HepG2 (cell line): ENCODE measurements around the gene ZSCAN2. TPM values are rescaled to one million over a fixed set of nuclear protein-coding genes. Genes with fewer than 3 reads are reported as not detected.
A peak's percentile ranks its signal among the peaks of the same experiment; 100 is the strongest.

Experiments used
- AHR ChIP-seq: IDR thresholded peaks from 2 replicates; pipeline ENCODE4 v1.6.1; 2018; ENCODE audit warnings: missing genetic modification reagents, missing compliant biosample characterization
- KLF15 ChIP-seq: sonication (generic); formaldehyde crosslinking; IDR thresholded peaks from 2 replicates; pipeline ENCODE4 v1.8.1; 2023; ENCODE audit warnings: borderline replicate concordance, mild to moderate bottlenecking, inconsistent platforms, missing genetic modification reagents, mixed read lengths
- MNT ChIP-seq: fragments of 450-650 bp; IDR thresholded peaks from 2 replicates; pipeline ENCODE4 v1.6.1; 2016
- NFIC ChIP-seq: IDR thresholded peaks from 2 replicates; pipeline ENCODE4 v1.6.1; 2012; ENCODE audit warnings: mild to moderate bottlenecking, low read length, inconsistent platforms
- PRDM15 ChIP-seq: sonication (generic); formaldehyde crosslinking; IDR thresholded peaks from 2 replicates; pipeline ENCODE4 v1.4.0; 2020; ENCODE audit warnings: missing genetic modification reagents
- SIN3A ChIP-seq: IDR thresholded peaks from 2 replicates; pipeline ENCODE4 v1.6.1; 2011; ENCODE audit warnings: low read depth, mild to moderate bottlenecking, control low read depth, low read length, borderline replicate concordance
- ZC3H13 ChIP-seq: sonication (generic); formaldehyde crosslinking; IDR thresholded peaks from 2 replicates; pipeline ENCODE4 v1.8.1; 2023; ENCODE audit warnings: mild to moderate bottlenecking, missing genetic modification reagents, moderate library complexity
- ZNF33A ChIP-seq: sonication (generic); formaldehyde crosslinking; IDR thresholded peaks from 2 replicates; pipeline ENCODE4 v1.5.1; 2020; ENCODE audit warnings: missing genetic modification reagents, mild to moderate bottlenecking, moderate library complexity, borderline replicate concordance
- polyA plus RNA-seq, 8 experiments: library from polyadenylated mRNA; depleted of rRNA in 3 of 8; stranded (reverse) in 7 of 8; unstranded in 1 of 8; fragments of >200 nt; fragmentation: Illumina TruSeq in 4 of 8; extraction: Trizol in 4 of 8; gene quantifications; 2 replicates each; pipeline versions ENCODE4 v1.2.1 to v1.2.3, GENCODE V29; 2011 to 2016; ENCODE audit warnings: low read depth in 4 of 8, missing spikeins in 1 of 8, mixed read lengths in 1 of 8; ENCODE audit not compliant: insufficient read depth in 1 of 8
- total RNA-seq, 5 experiments: library from RNA; depleted of rRNA; stranded (reverse); fragments of >200 nt; fragmentation: Illumina TruSeq; extraction: Trizol; gene quantifications; 2 replicates each; pipeline ENCODE4 v1.2.3, GENCODE V29; 2016; ENCODE audit warnings: low read depth in 1 of 5
- TF ChIP-seq, protein P1 (sequence below): sonication (generic); formaldehyde crosslinking; IDR thresholded peaks from 2 replicates; pipeline ENCODE4 v1.4.0; 2020; ENCODE audit warnings: missing genetic modification reagents
- TF ChIP-seq, protein P2 (sequence below): sonication (generic); formaldehyde crosslinking; IDR thresholded peaks from 2 replicates; pipeline ENCODE4 v1.8.1; 2023; ENCODE audit warnings: mild to moderate bottlenecking, missing genetic modification reagents
- TF ChIP-seq, protein P3 (sequence below): sonication (generic); formaldehyde crosslinking; IDR thresholded peaks from 2 replicates; pipeline ENCODE4 v1.8.0; 2022; ENCODE audit warnings: missing genetic modification reagents, mild to moderate bottlenecking, moderate library complexity, borderline replicate concordance
- TF ChIP-seq, protein P4 (sequence below): sonication (generic); formaldehyde crosslinking; IDR thresholded peaks from 2 replicates; pipeline ENCODE4 v1.8.0; 2022; ENCODE audit warnings: low read depth, missing genetic modification reagents

ZSCAN2 gene
- total and polyA plus RNA-seq, 2 of the 13 experiments (the other 11 are each of a cell fraction or from before 2014, with no cell fraction given) = 11.4 to 21.5 TPM

- TF ChIP-seq, protein P1, sequence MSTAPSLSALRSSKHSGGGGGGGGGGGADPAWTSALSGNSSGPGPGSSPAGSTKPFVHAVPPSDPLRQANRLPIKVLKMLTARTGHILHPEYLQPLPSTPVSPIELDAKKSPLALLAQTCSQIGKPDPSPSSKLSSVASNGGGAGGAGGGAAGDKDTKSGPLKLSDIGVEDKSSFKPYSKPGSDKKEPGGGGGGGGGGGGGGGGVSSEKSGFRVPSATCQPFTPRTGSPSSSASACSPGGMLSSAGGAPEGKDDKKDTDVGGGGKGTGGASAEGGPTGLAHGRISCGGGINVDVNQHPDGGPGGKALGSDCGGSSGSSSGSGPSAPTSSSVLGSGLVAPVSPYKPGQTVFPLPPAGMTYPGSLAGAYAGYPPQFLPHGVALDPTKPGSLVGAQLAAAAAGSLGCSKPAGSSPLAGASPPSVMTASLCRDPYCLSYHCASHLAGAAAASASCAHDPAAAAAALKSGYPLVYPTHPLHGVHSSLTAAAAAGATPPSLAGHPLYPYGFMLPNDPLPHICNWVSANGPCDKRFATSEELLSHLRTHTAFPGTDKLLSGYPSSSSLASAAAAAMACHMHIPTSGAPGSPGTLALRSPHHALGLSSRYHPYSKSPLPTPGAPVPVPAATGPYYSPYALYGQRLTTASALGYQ (CRISPR knock-in tag) = no peak
- TF ChIP-seq, protein P2, sequence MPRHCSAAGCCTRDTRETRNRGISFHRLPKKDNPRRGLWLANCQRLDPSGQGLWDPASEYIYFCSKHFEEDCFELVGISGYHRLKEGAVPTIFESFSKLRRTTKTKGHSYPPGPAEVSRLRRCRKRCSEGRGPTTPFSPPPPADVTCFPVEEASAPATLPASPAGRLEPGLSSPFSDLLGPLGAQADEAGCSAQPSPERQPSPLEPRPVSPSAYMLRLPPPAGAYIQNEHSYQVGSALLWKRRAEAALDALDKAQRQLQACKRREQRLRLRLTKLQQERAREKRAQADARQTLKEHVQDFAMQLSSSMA = 0 out of 2 replicates have a peak, but pooled peaks have one; percentile 42
- TF ChIP-seq SIN3A (0 out of 2 replicates have a peak, but pooled peaks have one; percentile 44), PRDM15 (CRISPR knock-in tag) (no peak), AHR (CRISPR knock-in tag) (peak; percentile 51; the same call in 1 of the 2 replicates), ZNF33A (CRISPR knock-in tag) (no peak), ZC3H13 (CRISPR knock-in tag) (no peak), NFIC (no peak), MNT (no peak), KLF15 (CRISPR knock-in tag) (no peak)
- TF ChIP-seq, protein P3, sequence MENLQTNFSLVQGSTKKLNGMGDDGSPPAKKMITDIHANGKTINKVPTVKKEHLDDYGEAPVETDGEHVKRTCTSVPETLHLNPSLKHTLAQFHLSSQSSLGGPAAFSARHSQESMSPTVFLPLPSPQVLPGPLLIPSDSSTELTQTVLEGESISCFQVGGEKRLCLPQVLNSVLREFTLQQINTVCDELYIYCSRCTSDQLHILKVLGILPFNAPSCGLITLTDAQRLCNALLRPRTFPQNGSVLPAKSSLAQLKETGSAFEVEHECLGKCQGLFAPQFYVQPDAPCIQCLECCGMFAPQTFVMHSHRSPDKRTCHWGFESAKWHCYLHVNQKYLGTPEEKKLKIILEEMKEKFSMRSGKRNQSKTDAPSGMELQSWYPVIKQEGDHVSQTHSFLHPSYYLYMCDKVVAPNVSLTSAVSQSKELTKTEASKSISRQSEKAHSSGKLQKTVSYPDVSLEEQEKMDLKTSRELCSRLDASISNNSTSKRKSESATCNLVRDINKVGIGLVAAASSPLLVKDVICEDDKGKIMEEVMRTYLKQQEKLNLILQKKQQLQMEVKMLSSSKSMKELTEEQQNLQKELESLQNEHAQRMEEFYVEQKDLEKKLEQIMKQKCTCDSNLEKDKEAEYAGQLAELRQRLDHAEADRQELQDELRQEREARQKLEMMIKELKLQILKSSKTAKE (CRISPR knock-in tag) = no peak
- TF ChIP-seq, protein P4, sequence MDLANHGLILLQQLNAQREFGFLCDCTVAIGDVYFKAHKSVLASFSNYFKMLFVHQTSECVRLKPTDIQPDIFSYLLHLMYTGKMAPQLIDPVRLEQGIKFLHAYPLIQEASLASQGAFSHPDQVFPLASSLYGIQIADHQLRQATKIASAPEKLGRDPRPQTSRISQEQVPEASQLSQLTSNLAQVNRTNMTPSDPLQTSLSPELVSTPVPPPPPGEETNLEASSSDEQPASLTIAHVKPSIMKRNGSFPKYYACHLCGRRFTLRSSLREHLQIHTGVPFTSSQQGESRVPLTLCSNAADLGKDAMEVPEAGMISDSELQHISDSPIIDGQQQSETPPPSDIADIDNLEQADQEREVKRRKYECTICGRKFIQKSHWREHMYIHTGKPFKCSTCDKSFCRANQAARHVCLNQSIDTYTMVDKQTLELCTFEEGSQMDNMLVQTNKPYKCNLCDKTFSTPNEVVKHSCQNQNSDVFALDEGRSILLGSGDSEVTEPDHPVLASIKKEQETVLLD = no peak
Measured at GRCh38 chr15:84600687-84601554, at the start of gene ZSCAN2 (continued).
